Cerebellar cortex (tissue), 1 donor: Measurements from ENCODE around the gene AGPS.
"Not testable (repeated sequence)": the region's sequence is repeated elsewhere in the genome, so short reads cannot be mapped to it uniquely, and the experiment has no call there.

Experiments
- DNase-seq: peaks from one replicate; pipeline ENCODE4 v3.0.0-alpha.2; 2015; ENCODE audit warnings: low spot score

Gene AGPS

DNA sequence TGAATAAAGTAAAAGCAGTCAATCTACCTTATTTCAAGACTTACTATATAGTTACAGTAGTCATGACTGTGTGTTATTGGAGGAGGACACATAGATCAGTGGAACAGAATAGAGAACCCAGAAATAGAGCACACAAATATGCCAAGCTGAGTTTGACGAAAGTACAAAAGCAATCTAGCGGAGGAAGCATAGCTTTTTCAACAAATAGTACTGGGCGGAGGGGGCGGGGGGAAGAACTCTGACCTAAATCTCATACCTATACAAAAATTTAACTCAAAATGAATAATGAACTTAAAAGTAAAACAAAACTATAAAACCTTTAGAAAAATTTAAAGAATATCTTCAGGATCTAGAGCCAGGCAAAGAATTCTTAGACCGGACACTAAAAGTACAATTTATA lies 139.1 kb downstream of the AGPS start:
- DNase-seq = no peak

DNA sequence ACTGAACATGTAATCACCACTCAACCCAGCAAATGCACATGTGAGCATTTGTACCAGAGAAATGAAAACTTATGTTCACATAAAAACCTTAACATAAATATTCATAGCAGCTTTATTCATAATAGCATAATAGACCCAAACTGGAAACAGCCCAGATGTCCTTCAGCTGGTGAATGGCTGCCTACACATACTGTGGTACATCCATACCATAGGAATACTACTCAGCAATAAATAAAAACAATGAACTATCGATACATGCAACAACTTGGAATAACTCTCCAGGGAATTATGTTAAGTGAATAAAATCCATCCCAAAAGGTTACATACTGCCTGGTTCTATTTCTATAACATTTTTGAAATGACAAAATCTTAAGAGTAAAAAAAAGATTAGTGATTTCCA lies 140.0 kb downstream of the AGPS start:
- no peak for DNase-seq

DNA sequence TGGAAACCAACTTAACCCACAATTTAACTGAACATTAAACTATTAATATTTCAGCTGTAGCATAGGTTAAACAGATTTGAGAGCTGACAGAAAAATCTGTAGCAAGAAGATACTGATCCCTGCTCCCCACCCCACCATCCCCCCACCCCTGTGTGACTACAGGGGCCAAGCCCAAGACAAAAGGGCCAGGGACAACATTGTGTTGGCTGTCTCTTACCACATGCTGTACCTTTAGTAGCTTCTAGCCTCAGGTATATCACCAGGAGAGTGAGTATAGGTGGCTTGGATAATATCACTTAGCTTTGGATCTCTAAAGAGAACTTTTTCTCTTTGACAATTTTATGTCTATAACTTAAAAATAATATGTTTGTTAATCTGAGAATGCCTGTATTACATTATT lies 140.7 kb downstream of the AGPS start:
- no peak for DNase-seq

DNA sequence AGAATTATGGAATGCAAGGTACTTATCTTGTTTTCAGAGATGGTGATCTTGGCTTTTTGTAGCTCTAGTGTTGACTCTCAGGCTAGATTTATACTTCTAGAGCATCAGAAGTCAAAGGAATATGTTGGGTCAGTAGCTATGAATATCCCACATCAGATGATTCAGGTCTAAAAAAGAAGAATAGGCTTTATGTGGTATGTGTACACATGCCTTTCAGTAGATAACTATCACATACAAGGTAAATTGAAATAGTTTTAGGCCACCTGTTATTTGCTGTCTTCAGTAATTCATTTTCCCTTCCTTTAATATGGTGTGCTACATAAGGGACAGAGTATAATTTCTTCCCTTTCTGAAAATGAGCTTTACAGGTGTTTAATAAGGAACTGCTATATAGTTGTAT lies 142.4 kb downstream of the AGPS start:
- DNase-seq = no peak

DNA sequence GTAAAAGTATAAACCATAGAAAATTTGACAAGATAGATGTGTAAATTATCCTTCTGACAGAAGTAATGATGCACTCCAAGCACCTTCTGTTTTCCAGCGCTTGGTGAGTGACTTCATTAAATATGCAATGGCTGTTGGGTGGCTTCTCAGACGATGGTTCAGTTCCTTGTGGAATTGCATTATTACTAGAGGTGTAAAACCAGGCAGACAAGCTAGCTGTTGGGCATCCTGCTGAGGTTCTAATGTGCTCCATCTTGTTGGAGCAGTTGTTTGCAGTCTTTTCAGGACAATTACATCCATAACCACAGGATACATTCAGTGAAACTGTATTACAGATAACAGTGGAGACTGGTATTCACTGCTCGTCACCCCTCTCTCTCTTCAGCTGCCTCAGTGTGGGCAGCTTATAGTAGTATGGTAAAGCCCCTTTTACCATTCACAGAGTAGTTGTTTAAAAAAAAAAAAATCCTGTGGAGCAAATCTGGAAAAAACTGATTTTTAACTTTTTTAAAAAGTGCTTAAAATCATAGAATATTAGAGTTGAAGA lies 143.5 kb downstream of the AGPS start:
- DNase-seq = no peak

DNA sequence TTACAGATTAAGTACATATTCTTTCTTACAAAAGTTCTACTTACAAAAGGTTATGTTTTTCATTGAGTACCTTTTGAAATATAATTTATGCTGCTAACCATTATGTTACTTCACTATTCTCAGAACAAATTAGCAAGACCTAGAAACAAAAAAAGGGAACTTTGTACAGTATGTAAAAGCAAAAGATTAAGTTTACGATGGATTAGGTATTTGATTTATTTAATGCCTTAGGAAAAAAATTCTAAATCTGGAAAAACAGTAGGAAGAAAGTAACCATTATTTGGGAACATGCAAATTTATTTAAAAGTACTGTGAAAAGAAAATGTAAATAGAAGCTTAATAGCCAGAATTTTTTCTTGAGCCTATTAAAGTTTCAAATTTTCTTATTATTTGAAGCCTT lies 144.6 kb downstream of the AGPS start:
- DNase-seq = no peak

DNA sequence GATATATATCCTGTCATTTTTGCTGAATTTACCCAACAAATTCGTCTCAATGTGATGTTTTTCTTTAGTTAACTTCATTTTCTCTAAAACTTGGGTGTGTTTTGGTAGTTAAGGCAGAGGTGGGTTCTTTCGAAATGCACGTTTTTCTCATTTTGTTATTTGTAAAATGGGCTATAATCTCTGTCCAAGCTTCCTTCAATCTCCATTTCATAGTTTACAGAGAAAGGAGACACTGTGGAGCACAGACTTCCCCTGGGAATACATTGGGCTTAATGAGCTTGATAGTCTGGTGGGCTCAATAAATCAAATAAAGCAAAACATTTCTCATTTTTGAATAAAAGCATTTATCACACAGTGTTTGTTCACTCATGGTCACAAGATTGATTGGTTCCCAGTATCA lies 145.1 kb downstream of the AGPS start:
- no peak for DNase-seq

DNA sequence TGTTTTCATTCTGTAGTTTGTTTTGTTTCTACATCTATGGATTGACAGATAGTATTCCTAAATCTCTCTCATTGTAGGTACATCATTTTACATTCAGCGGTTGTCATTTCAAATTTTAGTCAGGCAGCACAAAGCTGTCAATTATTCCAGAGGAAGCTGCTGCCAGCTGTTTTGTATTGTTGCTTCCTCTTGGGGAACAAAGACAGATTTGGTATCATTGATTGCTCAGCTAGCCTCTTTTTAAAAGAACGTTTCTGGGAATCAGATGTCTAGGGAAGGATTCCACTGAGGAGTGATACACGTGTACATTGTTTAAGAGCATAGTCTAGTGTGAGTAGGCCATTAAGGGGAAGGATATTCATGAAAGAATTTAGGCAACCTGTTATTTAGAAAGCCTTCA lies 145.8 kb downstream of the AGPS start:
- no peak for DNase-seq

DNA sequence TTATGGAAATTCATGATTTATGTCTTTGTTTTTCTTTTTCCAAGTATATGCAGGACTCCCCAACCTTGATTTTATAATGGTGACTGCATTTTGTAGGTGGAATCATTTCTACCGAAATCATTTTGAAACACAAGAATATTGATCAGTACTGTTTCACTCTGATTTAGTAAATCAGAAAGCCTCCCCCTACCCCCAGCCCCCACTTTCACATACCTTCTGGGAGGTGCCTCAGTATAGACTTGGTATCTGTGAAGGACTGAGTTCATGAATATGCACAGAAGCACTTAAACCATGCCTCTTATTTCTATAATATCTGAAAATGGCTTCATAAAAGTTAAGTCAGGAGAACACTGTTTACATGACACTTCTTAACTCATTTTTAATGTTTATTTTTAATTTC lies 147.7 kb downstream of the AGPS start:
- DNase-seq = no peak

DNA sequence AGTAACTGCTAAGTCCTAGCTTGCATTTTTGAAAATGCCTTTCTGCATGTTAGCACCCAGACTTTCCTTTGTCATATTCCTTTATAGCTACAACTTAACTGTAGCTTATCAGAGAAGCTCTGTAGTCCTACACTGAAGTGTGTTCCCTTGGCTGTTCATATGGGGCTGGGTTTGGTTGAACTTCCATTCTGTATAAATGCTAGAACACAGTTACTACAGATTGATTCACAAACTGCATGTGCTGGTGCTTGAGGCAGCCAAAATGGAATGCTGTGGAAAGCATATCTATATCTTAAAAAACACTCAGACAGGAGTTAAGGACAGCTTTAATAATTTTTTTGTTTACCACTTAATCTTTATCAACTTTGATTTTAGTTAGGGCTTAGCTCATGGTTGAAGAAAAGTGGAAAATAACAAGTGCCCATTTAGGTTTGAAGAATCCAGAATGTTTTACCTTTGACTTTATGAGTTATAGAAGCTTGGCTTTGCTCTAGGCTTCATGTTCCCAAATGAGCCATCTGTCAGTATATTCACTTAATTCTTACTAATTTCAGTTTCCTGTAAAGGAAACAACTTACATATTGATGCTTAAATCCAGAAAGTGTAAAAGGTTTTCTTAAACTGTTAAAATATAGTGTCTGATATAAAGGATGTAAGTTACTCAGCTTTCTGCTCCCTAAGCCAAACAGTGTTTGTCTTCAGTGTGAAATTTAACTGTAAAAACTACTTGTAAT lies 148.9 kb downstream of the AGPS start:
- DNase-seq = no peak

DNA sequence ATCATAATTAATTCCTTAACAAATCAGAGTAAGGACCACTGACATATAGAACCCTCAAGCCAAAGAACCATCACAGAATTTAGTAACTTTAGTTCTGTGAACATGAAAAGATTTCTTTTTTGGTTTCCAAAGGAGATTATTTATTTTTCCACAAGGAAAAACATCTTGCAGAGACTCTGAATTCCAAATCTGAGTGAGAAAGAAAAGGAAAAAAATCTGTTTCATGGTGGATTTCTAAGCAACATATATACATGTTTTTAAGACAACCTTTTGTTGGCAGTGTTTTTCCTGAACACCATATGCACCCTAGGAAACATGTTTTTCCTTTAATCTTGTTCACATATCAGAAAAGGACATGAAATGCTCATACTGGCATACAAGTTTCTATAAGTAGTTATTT lies 149.8 kb downstream of the AGPS start:
- DNase-seq = no peak

DNA sequence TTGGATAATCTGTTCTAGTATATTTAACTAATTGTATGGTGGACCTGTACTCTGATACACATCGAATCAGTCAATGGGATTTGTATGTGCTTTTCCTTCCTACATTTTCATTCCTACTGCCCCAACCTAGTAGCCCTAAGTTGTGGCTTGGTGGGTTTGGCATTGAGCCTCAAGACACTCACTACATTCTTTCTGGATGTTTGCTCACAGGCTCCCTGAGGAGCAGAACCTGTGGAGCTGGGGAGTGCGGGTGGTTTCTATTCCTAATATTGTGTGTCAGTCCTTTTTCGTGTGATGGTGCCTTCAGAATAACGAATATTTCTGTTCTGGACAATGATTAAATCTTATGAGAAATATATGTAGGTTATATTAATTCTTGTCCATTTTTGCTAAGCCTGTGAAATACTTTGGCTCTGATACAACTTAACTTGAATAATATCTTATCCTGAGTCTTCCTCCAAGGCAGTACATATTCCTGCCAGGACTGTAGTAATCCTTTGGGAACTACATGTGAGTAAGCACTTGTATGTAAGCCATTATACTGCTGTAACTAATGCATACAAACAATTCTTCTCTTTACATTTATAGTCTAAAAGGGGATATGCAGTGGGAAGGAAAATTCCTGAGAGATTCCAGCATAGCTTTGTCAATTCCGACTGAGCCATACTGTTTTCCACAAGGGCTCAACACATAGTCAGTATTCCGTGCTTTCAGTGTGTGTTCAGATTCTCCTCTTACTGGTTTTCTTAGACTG lies 150.6 kb downstream of the AGPS start:
- no peak for DNase-seq

DNA sequence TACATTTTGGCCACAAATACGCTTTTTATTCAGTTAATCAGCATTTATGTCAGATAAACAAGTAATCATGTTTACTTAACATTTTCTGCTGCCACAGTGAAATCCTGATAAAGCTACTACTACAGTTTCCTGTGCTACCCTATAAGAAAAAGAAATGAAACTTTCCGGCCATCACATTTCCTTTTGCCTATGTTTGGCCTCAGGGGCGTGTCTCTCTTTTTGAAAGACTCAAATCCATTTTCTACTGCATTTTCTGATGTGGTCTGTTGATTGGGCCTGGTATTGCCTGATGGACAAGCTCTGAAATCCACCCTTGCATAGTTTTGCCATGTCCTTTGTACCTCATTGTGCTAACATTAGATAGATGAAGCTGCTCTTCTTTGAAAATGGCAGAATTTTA lies 152.6 kb downstream of the AGPS start:
- DNase-seq = peak; percentile 20

DNA sequence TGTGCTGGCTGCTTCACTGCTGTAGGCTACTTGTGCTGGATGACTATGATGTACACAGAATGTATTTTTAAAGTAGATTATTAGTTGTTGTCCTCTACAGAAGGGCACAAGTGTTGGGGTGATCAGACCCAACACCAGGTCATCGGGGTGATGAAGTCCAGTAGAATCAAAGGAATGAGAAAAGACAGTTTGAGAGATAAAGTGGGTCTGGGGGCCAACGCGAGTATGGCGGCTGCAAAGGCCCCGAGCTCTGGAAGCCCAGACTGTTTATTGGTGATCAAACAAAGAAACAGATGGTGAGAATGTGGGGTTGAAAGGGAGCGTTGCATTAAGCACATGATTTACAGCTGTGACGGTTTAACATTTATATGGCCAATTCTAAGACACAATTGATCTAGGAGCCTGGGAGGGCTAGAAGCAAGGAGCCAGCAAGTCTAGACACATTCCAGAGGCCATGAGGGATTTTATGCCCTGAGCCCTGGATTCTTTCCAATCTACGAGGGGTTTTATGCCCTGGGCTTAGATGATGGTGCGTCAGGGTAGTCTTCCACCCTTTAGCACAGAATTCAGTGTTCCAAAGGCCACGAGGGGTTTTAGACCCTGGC lies 153.5 kb downstream of the AGPS start:
- peak; percentile 78 for DNase-seq

DNA sequence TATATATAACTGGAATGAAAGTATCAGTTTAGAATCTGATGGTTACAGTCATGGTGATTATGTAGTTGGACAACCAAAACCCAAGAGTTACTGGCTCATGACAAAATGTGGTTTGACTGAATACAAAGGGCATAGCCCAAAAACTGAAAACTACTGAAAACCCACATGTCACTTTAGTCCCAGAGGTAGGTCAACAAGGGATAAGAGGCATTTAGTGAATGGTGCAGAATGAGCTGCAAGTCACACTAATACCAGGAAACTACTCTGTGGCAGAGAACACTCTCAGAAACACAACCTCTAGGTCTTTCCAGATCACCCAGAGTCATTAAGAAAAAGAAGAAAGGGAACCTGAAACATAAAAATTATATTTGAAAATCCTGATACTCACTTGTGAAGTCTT lies 154.5 kb downstream of the AGPS start:
- peak; percentile 47 for DNase-seq

DNA sequence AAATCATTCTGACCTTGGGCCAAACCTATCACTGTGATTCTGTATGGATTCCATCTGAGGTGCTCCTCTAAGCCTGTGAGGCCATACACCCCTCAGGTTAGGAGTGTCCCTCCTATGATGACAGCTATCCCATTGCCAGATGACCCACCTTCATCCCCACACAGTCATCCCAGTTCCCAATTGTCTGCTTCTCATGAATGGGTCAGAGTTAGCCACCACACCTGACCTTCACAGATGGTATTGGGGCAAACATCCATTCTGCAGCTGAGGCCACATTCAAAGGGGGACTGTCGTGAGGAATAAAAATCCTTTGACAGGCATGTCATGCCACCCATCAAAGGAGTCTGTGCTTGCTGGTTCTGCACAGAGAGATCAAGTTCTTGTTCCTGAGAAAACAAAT lies 155.2 kb downstream of the AGPS start:
- DNase-seq = peak; percentile 22

DNA sequence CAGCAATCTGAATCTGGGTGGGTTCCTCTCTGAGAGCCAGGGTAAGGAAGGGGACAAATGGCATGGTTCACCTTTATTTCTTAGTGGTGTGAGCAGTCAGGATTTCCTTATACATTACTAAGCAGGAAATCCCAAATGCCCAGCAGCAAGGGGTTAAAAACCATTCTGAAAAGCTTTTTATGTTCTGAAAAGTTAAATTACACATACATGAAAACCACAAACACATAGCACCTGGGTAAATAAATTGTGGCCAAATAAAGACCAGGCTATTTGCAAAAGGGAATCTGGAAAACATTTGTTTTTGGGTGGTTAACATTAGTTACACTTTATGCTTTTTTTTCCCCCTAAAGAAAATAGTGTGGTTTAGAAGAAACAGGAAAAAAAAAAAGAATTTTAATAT lies 156.1 kb downstream of the AGPS start:
- DNase-seq = no peak

DNA sequence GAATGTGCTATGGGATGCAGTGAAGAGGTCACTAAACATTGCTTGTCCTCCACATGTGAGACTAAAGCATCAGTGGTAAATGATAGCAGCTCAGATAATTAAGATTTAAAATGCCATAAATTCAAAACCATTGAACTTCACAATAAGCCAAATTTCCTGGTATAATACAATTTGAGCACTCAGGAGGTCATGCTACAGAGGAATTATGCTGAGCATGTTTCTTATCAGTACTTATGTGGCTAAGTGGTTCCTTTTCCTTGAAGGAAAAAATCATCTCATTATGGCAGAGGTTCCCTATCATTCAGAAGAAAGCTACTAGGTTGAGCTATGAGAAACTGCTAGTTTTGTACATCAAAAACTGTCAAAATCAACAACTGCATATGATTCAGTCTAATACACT lies 156.6 kb downstream of the AGPS start:
- no peak for DNase-seq

DNA sequence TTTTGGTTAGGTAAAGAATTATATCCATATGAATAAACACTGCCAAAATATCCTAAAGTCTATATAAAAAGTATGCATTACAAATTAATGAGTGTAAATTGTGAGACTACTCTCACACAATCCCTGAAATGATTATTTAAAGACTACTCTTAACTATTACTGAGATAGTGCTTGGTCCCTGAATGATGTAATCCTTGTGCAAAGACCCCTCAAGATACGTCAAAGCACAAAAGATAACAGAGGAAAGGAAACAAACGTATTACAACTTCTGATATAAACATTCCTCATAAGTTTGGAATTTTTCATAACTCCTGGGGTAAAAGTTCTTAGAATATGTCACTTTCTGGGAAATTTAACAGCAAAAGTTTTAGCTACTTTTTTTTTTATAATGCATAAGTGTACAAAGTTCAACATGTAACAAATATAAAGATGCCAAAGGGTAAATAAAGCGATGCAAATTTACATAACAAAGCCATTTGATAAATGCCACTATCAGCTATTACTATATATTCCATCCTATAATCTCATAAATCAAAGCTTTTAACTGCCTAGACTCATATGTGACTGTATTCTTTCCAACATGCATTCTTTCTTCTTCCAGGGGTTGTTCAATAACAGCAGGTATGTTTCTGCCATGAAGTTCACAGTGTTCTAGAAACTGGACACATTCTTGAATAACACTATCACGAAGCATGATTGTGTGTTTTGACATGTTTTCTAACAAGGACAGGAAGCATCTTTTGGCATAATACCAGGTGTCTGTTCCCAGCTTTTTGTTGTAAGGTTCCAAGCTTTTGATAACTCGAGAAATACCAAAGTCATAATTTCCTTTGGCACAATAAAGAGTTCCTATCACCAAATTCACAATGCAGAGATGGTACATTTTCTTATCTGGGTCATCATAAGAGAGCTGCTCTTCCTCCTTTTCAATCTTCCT lies 158.0 kb downstream of the AGPS start:
- DNase-seq = no peak

DNA sequence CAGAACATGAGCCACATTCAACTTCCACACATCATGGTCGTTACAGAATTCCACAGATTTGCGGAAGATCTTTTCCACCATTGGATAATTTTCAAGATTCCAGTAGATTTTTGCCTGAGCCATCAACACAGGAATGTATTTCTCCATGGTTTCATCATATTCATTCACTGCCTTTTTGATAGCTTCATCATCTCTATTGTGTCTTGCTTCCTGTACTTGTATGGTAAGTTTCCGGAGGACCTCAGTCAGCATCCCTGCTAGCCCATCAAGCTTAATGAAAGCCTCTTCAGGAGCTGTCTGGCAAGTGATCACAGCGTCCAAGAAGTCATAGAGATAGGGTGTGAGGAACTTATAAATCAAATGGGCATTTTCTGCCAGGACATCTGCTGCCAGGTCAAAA lies 158.8 kb downstream of the AGPS start:
- DNase-seq = not testable (repeated sequence)

DNA sequence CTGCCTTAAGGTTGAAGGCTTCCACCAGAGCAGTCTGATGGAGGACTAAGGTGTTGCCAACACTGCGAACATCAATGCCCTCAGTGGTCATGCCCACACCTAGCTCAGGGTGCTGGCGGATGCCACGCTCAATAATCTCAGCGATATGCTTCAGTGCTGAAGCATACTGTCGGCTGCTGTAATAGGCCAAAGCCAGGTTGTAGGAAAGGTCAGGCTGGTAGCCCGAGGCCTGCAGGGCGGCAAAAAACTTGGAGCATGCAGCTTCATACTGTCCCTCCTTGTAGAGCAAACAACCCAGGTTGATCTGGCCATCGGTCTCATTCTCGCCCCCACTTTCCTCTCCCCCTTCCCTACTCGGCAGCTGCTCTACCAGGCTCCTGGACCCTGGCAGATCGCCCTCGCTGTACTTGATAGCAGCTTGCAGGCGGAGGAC lies 159.4 kb downstream of the AGPS start:
- DNase-seq = no peak
